HepG2 (cell line): ENCODE measurements around the gene VPS26A. TPM values are rescaled to one million over a fixed set of nuclear protein-coding genes. Genes with fewer than 3 reads are reported as not detected.

Experiments used
- ELF3 ChIP-seq: IDR thresholded peaks from 2 replicates; pipeline ENCODE4 v1.6.1; 2016; ENCODE audit warnings: missing genetic modification reagents, missing compliant biosample characterization
- TBL1XR1 ChIP-seq: fragments of 150-350 bp; IDR thresholded peaks from 2 replicates; pipeline ENCODE4 v1.6.1; 2014; ENCODE audit warnings: borderline replicate concordance, low read length; ENCODE audit not compliant: partially characterized antibody
- ZFP62 ChIP-seq: sonication (generic); formaldehyde crosslinking; IDR thresholded peaks from 2 replicates; pipeline ENCODE4 v1.4.0; 2020; ENCODE audit warnings: missing genetic modification reagents
- ZFP82 ChIP-seq: sonication (generic); formaldehyde crosslinking; IDR thresholded peaks from 2 replicates; pipeline ENCODE4 v1.5.1; 2020; ENCODE audit warnings: mild to moderate bottlenecking, missing genetic modification reagents, borderline replicate concordance
- ZNF253 ChIP-seq: sonication (generic); formaldehyde crosslinking; IDR thresholded peaks from 2 replicates; pipeline ENCODE4 v1.8.0; 2022; ENCODE audit warnings: mild to moderate bottlenecking, missing genetic modification reagents, borderline replicate concordance
- ZNF530 ChIP-seq: sonication (generic); formaldehyde crosslinking; IDR thresholded peaks from 2 replicates; pipeline ENCODE4 v1.5.0; 2020; ENCODE audit warnings: low read depth, mild to moderate bottlenecking, missing genetic modification reagents
- ZNF557 ChIP-seq: sonication (generic); formaldehyde crosslinking; IDR thresholded peaks from 2 replicates; pipeline ENCODE4 v1.4.0; 2020; ENCODE audit warnings: missing genetic modification reagents
- ZNF644 ChIP-seq: IDR thresholded peaks from 2 replicates; pipeline ENCODE4 v1.6.1; 2016; ENCODE audit warnings: low read depth
- ZNF672 ChIP-seq: sonication (generic); formaldehyde crosslinking; IDR thresholded peaks from 2 replicates; pipeline ENCODE4 v1.8.1; 2022; ENCODE audit warnings: missing genetic modification reagents
- ZSCAN12 ChIP-seq: sonication (generic); formaldehyde crosslinking; IDR thresholded peaks from 2 replicates; pipeline ENCODE4 v1.9.0; 2021; ENCODE audit warnings: mild to moderate bottlenecking, missing genetic modification reagents
- polyA plus RNA-seq, 8 experiments: library from polyadenylated mRNA; depleted of rRNA in 3 of 8; stranded (reverse) in 7 of 8; unstranded in 1 of 8; fragments of >200 nt; fragmentation: Illumina TruSeq in 4 of 8; extraction: Trizol in 4 of 8; gene quantifications; 2 replicates each; pipeline versions ENCODE4 v1.2.1 to v1.2.3, GENCODE V29; 2011 to 2016; ENCODE audit warnings: low read depth in 4 of 8, missing spikeins in 1 of 8, mixed read lengths in 1 of 8; ENCODE audit not compliant: insufficient read depth in 1 of 8
- total RNA-seq, 5 experiments: library from RNA; depleted of rRNA; stranded (reverse); fragments of >200 nt; fragmentation: Illumina TruSeq; extraction: Trizol; gene quantifications; 2 replicates each; pipeline ENCODE4 v1.2.3, GENCODE V29; 2016; ENCODE audit warnings: low read depth in 1 of 5
- TF ChIP-seq, protein P1 (sequence below): sonication (generic); formaldehyde crosslinking; IDR thresholded peaks from 2 replicates; pipeline ENCODE4 v1.8.0; 2022; ENCODE audit warnings: mild to moderate bottlenecking, missing genetic modification reagents, moderate library complexity
- TF ChIP-seq, protein P2 (sequence below): sonication (generic); formaldehyde crosslinking; IDR thresholded peaks from 2 replicates; pipeline ENCODE4 v1.4.0; 2020; ENCODE audit warnings: missing genetic modification reagents, borderline replicate concordance
- TF ChIP-seq, protein P3 (sequence below): sonication (generic); formaldehyde crosslinking; IDR thresholded peaks from 2 replicates; pipeline ENCODE4 v1.4.0; 2020; ENCODE audit warnings: missing genetic modification reagents, borderline replicate concordance
- TF ChIP-seq, protein P4 (sequence below): sonication (generic); formaldehyde crosslinking; IDR thresholded peaks from 2 replicates; pipeline ENCODE4 v1.5.0; 2020; ENCODE audit warnings: missing genetic modification reagents
- TF ChIP-seq, protein P5 (sequence below): sonication (generic); formaldehyde crosslinking; conservative IDR thresholded peaks from 2 replicates; pipeline ENCODE4 v1.8.0; 2022; ENCODE audit warnings: low read depth, missing genetic modification reagents

The VPS26A gene
- total and polyA plus RNA-seq, 2 of the 13 experiments (the other 11 are each of a cell fraction or from before 2014, with no cell fraction given), result 12.9 to 32.6 TPM

DNA sequence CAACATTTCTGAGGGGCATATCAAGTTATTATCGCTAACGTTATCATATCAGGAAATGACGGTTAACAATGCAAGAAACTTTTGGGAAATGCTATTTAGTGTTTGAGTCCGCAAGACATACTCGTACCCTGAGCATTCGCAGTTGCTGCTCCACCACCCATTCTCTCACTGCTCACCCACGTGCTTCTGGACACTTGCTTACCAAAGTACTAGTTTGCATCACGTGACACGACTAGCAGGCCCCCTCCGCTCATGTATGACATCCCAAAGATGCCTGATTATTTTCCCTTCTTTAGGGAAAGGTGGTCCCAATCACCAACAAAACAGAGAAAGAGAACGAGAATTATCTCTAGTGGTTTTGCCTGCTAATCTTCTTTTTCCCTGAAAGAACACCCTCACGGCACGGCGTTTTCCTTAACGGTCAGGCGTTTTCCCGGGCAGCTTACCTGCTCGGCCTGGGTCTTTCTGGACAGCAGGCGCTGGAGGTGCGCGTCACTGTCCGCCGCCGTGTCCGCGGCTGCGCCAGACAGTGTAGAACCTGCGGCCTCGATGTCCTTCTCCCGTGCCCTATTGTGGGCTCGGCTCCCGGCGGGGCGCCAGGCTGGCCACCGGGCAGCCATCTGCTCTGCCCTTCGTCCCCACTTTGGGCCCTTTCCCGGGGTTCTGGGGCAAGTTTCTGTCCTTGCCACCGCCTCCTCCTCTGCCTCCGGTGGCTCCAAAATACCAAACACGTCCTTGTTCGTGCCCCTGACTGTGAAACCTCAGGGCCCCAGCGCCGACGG is 56.0 kb downstream of the VPS26A start, which contains the start of gene SUPV3L1 (continued):
- no peak for TF ChIP-seq ZNF644 (CRISPR knock-in tag)
- no peak for TF ChIP-seq ZNF672
- TF ChIP-seq, protein P1, sequence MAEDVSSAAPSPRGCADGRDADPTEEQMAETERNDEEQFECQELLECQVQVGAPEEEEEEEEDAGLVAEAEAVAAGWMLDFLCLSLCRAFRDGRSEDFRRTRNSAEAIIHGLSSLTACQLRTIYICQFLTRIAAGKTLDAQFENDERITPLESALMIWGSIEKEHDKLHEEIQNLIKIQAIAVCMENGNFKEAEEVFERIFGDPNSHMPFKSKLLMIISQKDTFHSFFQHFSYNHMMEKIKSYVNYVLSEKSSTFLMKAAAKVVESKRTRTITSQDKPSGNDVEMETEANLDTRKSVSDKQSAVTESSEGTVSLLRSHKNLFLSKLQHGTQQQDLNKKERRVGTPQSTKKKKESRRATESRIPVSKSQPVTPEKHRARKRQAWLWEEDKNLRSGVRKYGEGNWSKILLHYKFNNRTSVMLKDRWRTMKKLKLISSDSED (CRISPR knock-in tag), result no peak
- TF ChIP-seq ELF3 (CRISPR knock-in tag), result 0 out of 2 replicates have a peak, but pooled peaks have one; percentile 26
- TF ChIP-seq ZFP62 (CRISPR knock-in tag), result no peak
- peak; percentile 64 for TF ChIP-seq TBL1XR1
- TF ChIP-seq, protein P2, sequence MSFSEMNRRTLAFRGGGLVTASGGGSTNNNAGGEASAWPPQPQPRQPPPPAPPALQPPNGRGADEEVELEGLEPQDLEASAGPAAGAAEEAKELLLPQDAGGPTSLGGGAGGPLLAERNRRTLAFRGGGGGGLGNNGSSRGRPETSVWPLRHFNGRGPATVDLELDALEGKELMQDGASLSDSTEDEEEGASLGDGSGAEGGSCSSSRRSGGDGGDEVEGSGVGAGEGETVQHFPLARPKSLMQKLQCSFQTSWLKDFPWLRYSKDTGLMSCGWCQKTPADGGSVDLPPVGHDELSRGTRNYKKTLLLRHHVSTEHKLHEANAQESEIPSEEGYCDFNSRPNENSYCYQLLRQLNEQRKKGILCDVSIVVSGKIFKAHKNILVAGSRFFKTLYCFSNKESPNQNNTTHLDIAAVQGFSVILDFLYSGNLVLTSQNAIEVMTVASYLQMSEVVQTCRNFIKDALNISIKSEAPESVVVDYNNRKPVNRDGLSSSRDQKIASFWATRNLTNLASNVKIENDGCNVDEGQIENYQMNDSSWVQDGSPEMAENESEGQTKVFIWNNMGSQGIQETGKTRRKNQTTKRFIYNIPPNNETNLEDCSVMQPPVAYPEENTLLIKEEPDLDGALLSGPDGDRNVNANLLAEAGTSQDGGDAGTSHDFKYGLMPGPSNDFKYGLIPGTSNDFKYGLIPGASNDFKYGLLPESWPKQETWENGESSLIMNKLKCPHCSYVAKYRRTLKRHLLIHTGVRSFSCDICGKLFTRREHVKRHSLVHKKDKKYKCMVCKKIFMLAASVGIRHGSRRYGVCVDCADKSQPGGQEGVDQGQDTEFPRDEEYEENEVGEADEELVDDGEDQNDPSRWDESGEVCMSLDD (CRISPR knock-in tag), result no peak
- TF ChIP-seq, protein P3, sequence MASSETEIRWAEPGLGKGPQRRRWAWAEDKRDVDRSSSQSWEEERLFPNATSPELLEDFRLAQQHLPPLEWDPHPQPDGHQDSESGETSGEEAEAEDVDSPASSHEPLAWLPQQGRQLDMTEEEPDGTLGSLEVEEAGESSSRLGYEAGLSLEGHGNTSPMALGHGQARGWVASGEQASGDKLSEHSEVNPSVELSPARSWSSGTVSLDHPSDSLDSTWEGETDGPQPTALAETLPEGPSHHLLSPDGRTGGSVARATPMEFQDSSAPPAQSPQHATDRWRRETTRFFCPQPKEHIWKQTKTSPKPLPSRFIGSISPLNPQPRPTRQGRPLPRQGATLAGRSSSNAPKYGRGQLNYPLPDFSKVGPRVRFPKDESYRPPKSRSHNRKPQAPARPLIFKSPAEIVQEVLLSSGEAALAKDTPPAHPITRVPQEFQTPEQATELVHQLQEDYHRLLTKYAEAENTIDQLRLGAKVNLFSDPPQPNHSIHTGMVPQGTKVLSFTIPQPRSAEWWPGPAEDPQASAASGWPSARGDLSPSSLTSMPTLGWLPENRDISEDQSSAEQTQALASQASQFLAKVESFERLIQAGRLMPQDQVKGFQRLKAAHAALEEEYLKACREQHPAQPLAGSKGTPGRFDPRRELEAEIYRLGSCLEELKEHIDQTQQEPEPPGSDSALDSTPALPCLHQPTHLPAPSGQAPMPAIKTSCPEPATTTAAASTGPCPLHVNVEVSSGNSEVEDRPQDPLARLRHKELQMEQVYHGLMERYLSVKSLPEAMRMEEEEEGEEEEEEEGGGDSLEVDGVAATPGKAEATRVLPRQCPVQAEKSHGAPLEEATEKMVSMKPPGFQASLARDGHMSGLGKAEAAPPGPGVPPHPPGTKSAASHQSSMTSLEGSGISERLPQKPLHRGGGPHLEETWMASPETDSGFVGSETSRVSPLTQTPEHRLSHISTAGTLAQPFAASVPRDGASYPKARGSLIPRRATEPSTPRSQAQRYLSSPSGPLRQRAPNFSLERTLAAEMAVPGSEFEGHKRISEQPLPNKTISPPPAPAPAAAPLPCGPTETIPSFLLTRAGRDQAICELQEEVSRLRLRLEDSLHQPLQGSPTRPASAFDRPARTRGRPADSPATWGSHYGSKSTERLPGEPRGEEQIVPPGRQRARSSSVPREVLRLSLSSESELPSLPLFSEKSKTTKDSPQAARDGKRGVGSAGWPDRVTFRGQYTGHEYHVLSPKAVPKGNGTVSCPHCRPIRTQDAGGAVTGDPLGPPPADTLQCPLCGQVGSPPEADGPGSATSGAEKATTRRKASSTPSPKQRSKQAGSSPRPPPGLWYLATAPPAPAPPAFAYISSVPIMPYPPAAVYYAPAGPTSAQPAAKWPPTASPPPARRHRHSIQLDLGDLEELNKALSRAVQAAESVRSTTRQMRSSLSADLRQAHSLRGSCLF, result 0 out of 2 replicates have a peak, but pooled peaks have one; percentile 83
- no peak for TF ChIP-seq ZNF557 (CRISPR knock-in tag)
- TF ChIP-seq, protein P4, sequence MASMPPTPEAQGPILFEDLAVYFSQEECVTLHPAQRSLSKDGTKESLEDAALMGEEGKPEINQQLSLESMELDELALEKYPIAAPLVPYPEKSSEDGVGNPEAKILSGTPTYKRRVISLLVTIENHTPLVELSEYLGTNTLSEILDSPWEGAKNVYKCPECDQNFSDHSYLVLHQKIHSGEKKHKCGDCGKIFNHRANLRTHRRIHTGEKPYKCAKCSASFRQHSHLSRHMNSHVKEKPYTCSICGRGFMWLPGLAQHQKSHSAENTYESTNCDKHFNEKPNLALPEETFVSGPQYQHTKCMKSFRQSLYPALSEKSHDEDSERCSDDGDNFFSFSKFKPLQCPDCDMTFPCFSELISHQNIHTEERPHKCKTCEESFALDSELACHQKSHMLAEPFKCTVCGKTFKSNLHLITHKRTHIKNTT (CRISPR knock-in tag), result no peak
- TF ChIP-seq ZNF530, result no peak
- TF ChIP-seq, protein P5, sequence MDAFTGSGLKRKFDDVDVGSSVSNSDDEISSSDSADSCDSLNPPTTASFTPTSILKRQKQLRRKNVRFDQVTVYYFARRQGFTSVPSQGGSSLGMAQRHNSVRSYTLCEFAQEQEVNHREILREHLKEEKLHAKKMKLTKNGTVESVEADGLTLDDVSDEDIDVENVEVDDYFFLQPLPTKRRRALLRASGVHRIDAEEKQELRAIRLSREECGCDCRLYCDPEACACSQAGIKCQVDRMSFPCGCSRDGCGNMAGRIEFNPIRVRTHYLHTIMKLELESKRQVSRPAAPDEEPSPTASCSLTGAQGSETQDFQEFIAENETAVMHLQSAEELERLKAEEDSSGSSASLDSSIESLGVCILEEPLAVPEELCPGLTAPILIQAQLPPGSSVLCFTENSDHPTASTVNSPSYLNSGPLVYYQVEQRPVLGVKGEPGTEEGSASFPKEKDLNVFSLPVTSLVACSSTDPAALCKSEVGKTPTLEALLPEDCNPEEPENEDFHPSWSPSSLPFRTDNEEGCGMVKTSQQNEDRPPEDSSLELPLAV (CRISPR knock-in tag), result no peak
- TF ChIP-seq ZNF253 (CRISPR knock-in tag), result no peak
- no peak for TF ChIP-seq ZSCAN12 (CRISPR knock-in tag)
- TF ChIP-seq ZFP82 (CRISPR knock-in tag), result 0 out of 2 replicates have a peak, but pooled peaks have one; percentile 39
